HEK293T (cell line): ENCODE results near the gene SPEG.

ENCODE experiments used
- CTCF ChIA-PET: fragments of 350-600 bp; formaldehyde crosslinking; extraction: SDS; loops from one replicate; lab custom pipeline; 2021; ENCODE audit warnings: antibody characterized with exemption, inconsistent platforms; lab: Yijun Ruan, JAX
- POLR2A ChIA-PET: fragments of 350-600 bp; formaldehyde crosslinking; extraction: SDS; loops from one replicate; lab custom pipeline; 2020; ENCODE audit warnings: antibody characterized with exemption, inconsistent platforms; lab: Yijun Ruan, JAX
- DNase-seq: peaks from one replicate; pipeline ENCODE4 v3.0.0; 2012; ENCODE audit warnings: mixed read lengths; ENCODE audit errors: extremely low spot score
- ARNT ChIP-seq: fragments of 450-650 bp; IDR thresholded peaks from 2 replicates; pipeline ENCODE4 v1.6.1; 2017; ENCODE audit warnings: mild to moderate bottlenecking
- BHLHE40 ChIP-seq: fragments of 450-650 bp; IDR thresholded peaks from 2 replicates; pipeline ENCODE4 v1.6.1; 2016; ENCODE audit warnings: mild to moderate bottlenecking, moderate library complexity, borderline replicate concordance
- CTBP1 ChIP-seq: fragments of 450-650 bp; IDR thresholded peaks from 2 replicates; pipeline ENCODE4 v1.6.1; 2016; ENCODE audit warnings: borderline replicate concordance
- ELF4 ChIP-seq: fragments of 450-650 bp; IDR thresholded peaks from 2 replicates; pipeline ENCODE4 v1.6.1; 2017; ENCODE audit warnings: antibody characterized with exemption
- FOXA1 ChIP-seq: fragments of 450-650 bp; IDR thresholded peaks from 2 replicates; pipeline ENCODE4 v1.6.1; 2016; ENCODE audit warnings: mild to moderate bottlenecking
- FOXK2 ChIP-seq: fragments of 450-650 bp; IDR thresholded peaks from 2 replicates; pipeline ENCODE4 v1.6.1; 2016; ENCODE audit warnings: mild to moderate bottlenecking
- FOXM1 ChIP-seq: fragments of 450-650 bp; IDR thresholded peaks from 2 replicates; pipeline ENCODE4 v1.6.1; 2017; ENCODE audit warnings: mild to moderate bottlenecking, borderline replicate concordance
- HDGF ChIP-seq: fragments of 450-650 bp; IDR thresholded peaks from 2 replicates; pipeline ENCODE4 v1.6.1; 2017; ENCODE audit warnings: antibody characterized with exemption, borderline replicate concordance
- L3MBTL2 ChIP-seq: fragments of 450-650 bp; conservative IDR thresholded peaks from 2 replicates; pipeline ENCODE4 v1.6.1; 2016; ENCODE audit warnings: mild to moderate bottlenecking
- LEF1 ChIP-seq: fragments of 450-650 bp; IDR thresholded peaks from 2 replicates; pipeline ENCODE4 v1.6.1; 2017; ENCODE audit warnings: mild to moderate bottlenecking, borderline replicate concordance
- NFRKB ChIP-seq: fragments of 450-650 bp; IDR thresholded peaks from 2 replicates; pipeline ENCODE4 v1.6.1; 2016; ENCODE audit warnings: mild to moderate bottlenecking, moderate library complexity
- PKNOX1 ChIP-seq: fragments of 450-650 bp; IDR thresholded peaks from 2 replicates; pipeline ENCODE4 v1.6.1; 2016
- SP1 ChIP-seq: fragments of 450-650 bp; IDR thresholded peaks from 2 replicates; pipeline ENCODE4 v1.6.1; 2017
- SUZ12 ChIP-seq: fragments of 450-650 bp; IDR thresholded peaks from 2 replicates; pipeline ENCODE4 v1.6.1; 2016; ENCODE audit warnings: mild to moderate bottlenecking
- TARDBP ChIP-seq: fragments of 450-650 bp; IDR thresholded peaks from 2 replicates; pipeline ENCODE4 v1.6.1; 2016
- ZNF384 ChIP-seq: fragments of 450-650 bp; IDR thresholded peaks from 2 replicates; pipeline ENCODE4 v1.6.1; 2016

SPEG gene

GRCh38 chr2:219491278-219491963 lies 56.8 kb downstream of the SPEG start:
- CTCF ChIA-PET = interaction anchor here (0.7 to 1.5 kb wide), 3 partner anchors 18 to 50 kb away, joined by 3 to 4 read pairs (median 3); no protein-coding TSS in a partner anchor
- TF ChIP-seq CTBP1 = no peak
- TF ChIP-seq SUZ12 = no peak
- no peak for TF ChIP-seq FOXK2
- DNase-seq = no peak
- POLR2A ChIA-PET = no interaction called here

GRCh38 chr2:219492575-219492974 lies 57.9 kb downstream of the SPEG start:
- CTCF ChIA-PET = interaction anchor here (0.6 to 1.5 kb wide), 4 partner anchors 10 to 152 kb away, joined by 3 to 4 read pairs (median 3); no protein-coding TSS in a partner anchor
- DNase-seq = no peak
- POLR2A ChIA-PET = no interaction called here
- TF ChIP-seq ARNT (no peak), TARDBP (no peak)

GRCh38 chr2:219493086-219493485 lies 58.4 kb downstream of the SPEG start:
- POLR2A ChIA-PET = no interaction called here
- no peak for DNase-seq
- no peak for TF ChIP-seq HDGF
- no peak for TF ChIP-seq FOXA1
- no peak for TF ChIP-seq CTBP1
- no peak for TF ChIP-seq L3MBTL2
- no peak for TF ChIP-seq ZNF384
- TF ChIP-seq NFRKB = no peak
- TF ChIP-seq PKNOX1 = no peak
- CTCF ChIA-PET = interaction anchor here (0.6 kb wide), 1 partner anchor 10 kb away, joined by 3 read pairs; no protein-coding TSS in a partner anchor

GRCh38 chr2:219494952-219495530 lies 60.4 kb downstream of the SPEG start:
- ChIA-PET POLR2A (interaction anchor here (0.8 to 1.2 kb wide), 6 partner anchors 8 to 35 kb away, joined by 3 to 4 read pairs (median 3); no protein-coding TSS in a partner anchor), CTCF (interaction anchor here (0.6 to 2.8 kb wide), 24 partner anchors 9 to 196 kb away, joined by 3 to 50 read pairs (median 4); no protein-coding TSS in a partner anchor)
- TF ChIP-seq SUZ12 = no peak
- TF ChIP-seq TARDBP = no peak
- TF ChIP-seq SP1 = no peak
- TF ChIP-seq ARNT = no peak
- no peak for TF ChIP-seq ZNF384
- no peak for TF ChIP-seq HDGF
- no peak for TF ChIP-seq BHLHE40
- TF ChIP-seq LEF1 = no peak
- no peak for DNase-seq

- ChIA-PET CTCF (interaction anchor here (0.6 to 2.8 kb wide), 26 partner anchors 9 to 196 kb away, joined by 3 to 50 read pairs (median 5); no protein-coding TSS in a partner anchor), POLR2A (interaction anchor here (0.6 to 1.2 kb wide), 7 partner anchors 8 to 34 kb away, joined by 3 to 4 read pairs (median 3); no protein-coding TSS in a partner anchor)
- DNase-seq = peak; percentile 81
- TF ChIP-seq FOXA1 (no peak), SP1 (no peak), L3MBTL2 (peak; percentile 30; the same call in 1 of the 2 replicates), HDGF (no peak), ELF4 (no peak)
Observed at GRCh38 chr2:219495531-219496122, 61.0 kb downstream of the SPEG start.

GRCh38 chr2:219496247-219496824 lies 61.7 kb downstream of the SPEG start:
- ChIA-PET POLR2A (interaction anchor here (0.9 to 1.8 kb wide), 5 partner anchors 9 to 26 kb away, joined by 3 to 6 read pairs (median 3); no protein-coding TSS in a partner anchor), CTCF (interaction anchor here (0.7 to 2.8 kb wide), 19 partner anchors 10 to 195 kb away, joined by 3 to 50 read pairs (median 4); no protein-coding TSS in a partner anchor)
- DNase-seq = no peak
- no peak for TF ChIP-seq LEF1
- no peak for TF ChIP-seq CTBP1
- no peak for TF ChIP-seq ARNT
- TF ChIP-seq NFRKB = no peak
- no peak for TF ChIP-seq ELF4
- no peak for TF ChIP-seq FOXA1
- TF ChIP-seq TARDBP = no peak
- no peak for TF ChIP-seq BHLHE40

GRCh38 chr2:219496825-219497494 lies 62.3 kb downstream of the SPEG start:
- no peak for DNase-seq
- ChIA-PET CTCF (interaction anchor here (1.3 to 4.5 kb wide), 2 partner anchors 11 to 12 kb away, joined by 4 to 31 read pairs; no protein-coding TSS in a partner anchor), POLR2A (interaction anchor here (0.9 to 1.8 kb wide), 3 partner anchors 11 to 26 kb away, joined by 3 to 6 read pairs (median 4); no protein-coding TSS in a partner anchor)
- TF ChIP-seq NFRKB (no peak), TARDBP (no peak), BHLHE40 (no peak), HDGF (no peak), FOXA1 (no peak), PKNOX1 (no peak), LEF1 (no peak), SP1 (no peak), FOXM1 (no peak), CTBP1 (no peak), ARNT (no peak), FOXK2 (no peak), ELF4 (no peak), L3MBTL2 (no peak), ZNF384 (no peak), SUZ12 (no peak)
